ENCODE data around the gene TXNRD1.

DNA sequence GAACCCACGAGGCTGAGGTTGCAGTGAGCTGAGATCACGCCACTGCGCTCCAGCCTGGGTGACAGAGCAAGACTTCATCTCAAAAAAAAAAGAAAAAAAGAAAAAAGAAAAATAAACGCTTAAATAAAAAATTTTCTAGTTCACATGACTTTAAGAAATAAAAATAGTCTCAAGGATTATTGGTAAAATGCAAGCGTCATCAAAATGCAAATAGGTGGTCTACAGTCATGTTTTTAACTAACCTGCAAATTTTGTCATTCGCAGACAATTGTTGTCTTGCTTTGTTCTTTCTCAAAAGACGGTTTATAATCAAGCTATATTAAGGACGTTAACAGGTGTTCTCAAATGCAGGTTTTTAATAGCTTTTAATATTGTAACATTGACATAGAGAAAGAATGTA, 22.4 kb downstream of the TXNRD1 start:
- TF ChIP-seq, protein P1, sequence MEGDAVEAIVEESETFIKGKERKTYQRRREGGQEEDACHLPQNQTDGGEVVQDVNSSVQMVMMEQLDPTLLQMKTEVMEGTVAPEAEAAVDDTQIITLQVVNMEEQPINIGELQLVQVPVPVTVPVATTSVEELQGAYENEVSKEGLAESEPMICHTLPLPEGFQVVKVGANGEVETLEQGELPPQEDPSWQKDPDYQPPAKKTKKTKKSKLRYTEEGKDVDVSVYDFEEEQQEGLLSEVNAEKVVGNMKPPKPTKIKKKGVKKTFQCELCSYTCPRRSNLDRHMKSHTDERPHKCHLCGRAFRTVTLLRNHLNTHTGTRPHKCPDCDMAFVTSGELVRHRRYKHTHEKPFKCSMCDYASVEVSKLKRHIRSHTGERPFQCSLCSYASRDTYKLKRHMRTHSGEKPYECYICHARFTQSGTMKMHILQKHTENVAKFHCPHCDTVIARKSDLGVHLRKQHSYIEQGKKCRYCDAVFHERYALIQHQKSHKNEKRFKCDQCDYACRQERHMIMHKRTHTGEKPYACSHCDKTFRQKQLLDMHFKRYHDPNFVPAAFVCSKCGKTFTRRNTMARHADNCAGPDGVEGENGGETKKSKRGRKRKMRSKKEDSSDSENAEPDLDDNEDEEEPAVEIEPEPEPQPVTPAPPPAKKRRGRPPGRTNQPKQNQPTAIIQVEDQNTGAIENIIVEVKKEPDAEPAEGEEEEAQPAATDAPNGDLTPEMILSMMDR (IDR thresholded peaks at IDR 0.05): no peak
- no peak for TF ChIP-seq POLR2A (IDR thresholded peaks at IDR 0.05)

Data from body of pancreas (tissue), 4 donors.